ENCODE measurements around the gene KANSL2.

The KANSL2 gene

DNA sequence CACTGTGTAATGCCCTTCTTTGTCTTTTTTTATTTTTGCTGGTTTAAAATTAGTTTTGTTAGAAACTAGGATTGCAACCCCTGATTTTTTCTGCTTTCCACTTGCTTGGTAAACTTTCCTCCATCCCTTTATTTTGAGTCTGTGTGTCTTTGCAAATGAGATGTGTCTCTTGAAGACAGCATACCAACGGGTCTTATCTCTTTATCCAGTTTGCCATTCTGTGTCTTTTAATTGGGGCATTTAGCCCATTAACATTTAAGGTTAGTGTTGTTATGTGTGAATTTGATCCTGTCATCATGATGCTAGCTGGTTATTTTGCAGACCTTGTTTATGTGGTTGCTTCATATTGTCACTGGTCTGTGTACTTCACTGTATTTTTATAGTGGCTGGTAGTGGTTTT, 68.7 kb downstream of the KANSL2 start:
- no peak for DNase-seq (ENCODE audit: insufficient read length, low spot score)
- TF ChIP-seq TAF1 (IDR thresholded peaks at IDR 0.05; ENCODE audit: low read depth, low read length) (no peak), POLR2AphosphoS5 (IDR thresholded peaks at IDR 0.05; ENCODE audit: low read depth, low read length) (no peak), SPI1 (IDR thresholded peaks at IDR 0.05; ENCODE audit: low read depth, low read length) (no peak), PAX5 (IDR thresholded peaks at IDR 0.05; ENCODE audit: insufficient read depth, low read length, severe bottlenecking) (no peak), POU2F2 (IDR thresholded peaks at IDR 0.05; ENCODE audit: low read depth, low read length) (no peak), POLR2A (IDR thresholded peaks at IDR 0.05; ENCODE audit: low read depth, low read length) (no peak)
- no peak for FAIRE-seq

Data from GM12891 (cell line).